ENCODE results near the gene CCDC124. TPM values are rescaled to one million over a fixed set of nuclear protein-coding genes. Genes with fewer than 3 reads are reported as not detected.
A peak's percentile ranks its signal among the peaks of the same experiment; 100 is the strongest.

Gene CCDC124
- total RNA-seq, 6 experiments from 2014 or later = 20.6 to 45.3 (median 30.7) TPM

DNA sequence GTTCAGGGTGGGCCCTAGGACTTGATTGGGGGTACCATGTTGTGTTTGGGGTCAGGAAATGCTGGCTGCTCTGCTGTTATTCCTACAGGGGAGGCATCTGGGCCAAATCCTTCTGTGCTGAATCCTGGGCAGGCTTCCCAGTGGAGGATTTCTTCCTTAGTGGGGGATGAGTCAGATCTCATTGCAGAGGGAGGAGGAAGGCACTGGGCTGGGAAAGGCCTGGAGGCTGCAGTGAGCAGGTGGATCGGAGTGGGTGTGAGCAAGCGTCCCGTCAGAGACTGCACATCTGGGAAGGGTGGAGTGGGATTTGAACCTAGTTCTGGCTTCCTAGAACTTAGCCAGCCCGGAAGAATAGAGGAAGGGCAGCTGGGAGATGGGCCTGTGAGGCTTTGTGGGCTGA lies 11.5 kb downstream of the CCDC124 start:
- no peak for DNase-seq
- 93% methylated on average over 4 of the region's 4 CpGs for WGBS (ENCODE audit: insufficient coverage, low coverage, low lambda C conversion rate, missing lambda C conversion rate)
- H3K9me3 ChIP-seq = no peaks in the 10 kb centered on the region
- H3K27ac ChIP-seq = no peak overlapping the region
- no peak overlapping the region for H3K4me3 ChIP-seq
- H3K27me3 ChIP-seq = no peaks in the 10 kb centered on the region
- peaks cover 0 to 5% (median 0%) of the 10 kb centered on the region in 4 donors for H3K4me1 ChIP-seq
- H3K36me3 ChIP-seq = peaks cover 0 to 6% (median 0%) of the 10 kb centered on the region in 4 donors
- TF ChIP-seq, protein P1, sequence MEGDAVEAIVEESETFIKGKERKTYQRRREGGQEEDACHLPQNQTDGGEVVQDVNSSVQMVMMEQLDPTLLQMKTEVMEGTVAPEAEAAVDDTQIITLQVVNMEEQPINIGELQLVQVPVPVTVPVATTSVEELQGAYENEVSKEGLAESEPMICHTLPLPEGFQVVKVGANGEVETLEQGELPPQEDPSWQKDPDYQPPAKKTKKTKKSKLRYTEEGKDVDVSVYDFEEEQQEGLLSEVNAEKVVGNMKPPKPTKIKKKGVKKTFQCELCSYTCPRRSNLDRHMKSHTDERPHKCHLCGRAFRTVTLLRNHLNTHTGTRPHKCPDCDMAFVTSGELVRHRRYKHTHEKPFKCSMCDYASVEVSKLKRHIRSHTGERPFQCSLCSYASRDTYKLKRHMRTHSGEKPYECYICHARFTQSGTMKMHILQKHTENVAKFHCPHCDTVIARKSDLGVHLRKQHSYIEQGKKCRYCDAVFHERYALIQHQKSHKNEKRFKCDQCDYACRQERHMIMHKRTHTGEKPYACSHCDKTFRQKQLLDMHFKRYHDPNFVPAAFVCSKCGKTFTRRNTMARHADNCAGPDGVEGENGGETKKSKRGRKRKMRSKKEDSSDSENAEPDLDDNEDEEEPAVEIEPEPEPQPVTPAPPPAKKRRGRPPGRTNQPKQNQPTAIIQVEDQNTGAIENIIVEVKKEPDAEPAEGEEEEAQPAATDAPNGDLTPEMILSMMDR (IDR thresholded peaks at IDR 0.05) = no peak
- no peak for TF ChIP-seq POLR2A (IDR thresholded peaks at IDR 0.05)
- no peak for ATAC-seq
- intact Hi-C loops (cut with DNase I) = loop anchor here in 1 of 2 donors (5.0 to 10.0 kb wide), 2 partner anchors 48 to 120 kb away; no protein-coding TSS in a partner anchor

DNA sequence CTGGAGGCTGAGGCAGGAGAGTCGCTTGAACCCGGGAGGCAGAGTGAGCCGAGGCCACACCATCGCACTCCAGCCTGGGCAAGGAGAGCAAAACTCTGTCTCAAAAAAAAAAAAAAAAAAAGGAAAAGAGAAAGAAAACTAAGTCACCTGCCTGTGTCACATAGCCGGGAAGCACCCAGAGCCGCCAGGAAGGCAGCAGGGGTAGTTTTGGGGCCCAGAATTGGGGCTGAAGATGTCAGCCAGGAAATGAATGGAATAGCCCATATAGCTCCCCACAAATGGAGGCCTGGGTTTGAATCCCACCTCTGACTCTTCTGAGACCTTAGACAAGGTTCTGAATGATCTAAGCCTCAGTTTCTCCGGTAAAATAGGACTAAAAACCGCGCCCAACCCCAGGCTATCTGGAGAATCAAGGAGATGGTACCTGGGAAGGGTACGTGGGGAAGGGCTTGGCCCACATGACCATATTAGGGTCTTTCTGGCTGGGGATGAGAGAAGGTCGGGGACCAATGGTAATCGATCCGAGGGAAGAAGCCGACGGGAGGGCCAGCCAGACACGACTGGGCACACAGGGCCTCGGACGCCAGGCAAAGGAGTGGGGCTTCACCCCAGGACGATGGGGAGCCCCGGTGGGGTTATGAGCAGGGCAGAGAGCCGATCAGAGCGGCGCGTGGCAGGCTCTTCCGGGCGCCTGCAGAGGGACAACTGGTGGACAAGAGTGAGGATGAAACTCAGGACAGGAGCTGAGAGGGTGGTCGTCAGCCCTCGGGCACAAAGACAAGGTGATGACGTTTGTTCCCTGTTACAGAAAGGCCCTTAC lies 14.4 kb downstream of the CCDC124 start:
- intact Hi-C loops (cut with DNase I) = loop anchor here in 1 of 2 donors (10.0 kb wide), 1 partner anchor 118 kb away; no protein-coding TSS in a partner anchor
- Histone ChIP-seq H3K9me3 (no peaks in the 10 kb centered on the region), H3K27me3 (peaks cover 0 to 7% of the 10 kb centered on the region in 2 donors), H3K36me3 (no peaks in the 10 kb centered on the region), H3K27ac (no peak overlapping the region), H3K4me1 (peaks cover 0 to 5% (median 0%) of the 10 kb centered on the region in 4 donors), H3K4me3 (peak overlapping the region; percentile 65 to 79 (median 78))
- TF ChIP-seq POLR2A (IDR thresholded peaks at IDR 0.05) = no peak
- TF ChIP-seq, protein P1 (IDR thresholded peaks at IDR 0.05) = no peak
- WGBS (ENCODE audit: insufficient coverage, low coverage, low lambda C conversion rate, missing lambda C conversion rate) = 4% methylated on average over 19 of the region's 29 CpGs
- ATAC-seq = peak; percentile 39 to 55 (median 47)
- DNase-seq = no peak

DNA sequence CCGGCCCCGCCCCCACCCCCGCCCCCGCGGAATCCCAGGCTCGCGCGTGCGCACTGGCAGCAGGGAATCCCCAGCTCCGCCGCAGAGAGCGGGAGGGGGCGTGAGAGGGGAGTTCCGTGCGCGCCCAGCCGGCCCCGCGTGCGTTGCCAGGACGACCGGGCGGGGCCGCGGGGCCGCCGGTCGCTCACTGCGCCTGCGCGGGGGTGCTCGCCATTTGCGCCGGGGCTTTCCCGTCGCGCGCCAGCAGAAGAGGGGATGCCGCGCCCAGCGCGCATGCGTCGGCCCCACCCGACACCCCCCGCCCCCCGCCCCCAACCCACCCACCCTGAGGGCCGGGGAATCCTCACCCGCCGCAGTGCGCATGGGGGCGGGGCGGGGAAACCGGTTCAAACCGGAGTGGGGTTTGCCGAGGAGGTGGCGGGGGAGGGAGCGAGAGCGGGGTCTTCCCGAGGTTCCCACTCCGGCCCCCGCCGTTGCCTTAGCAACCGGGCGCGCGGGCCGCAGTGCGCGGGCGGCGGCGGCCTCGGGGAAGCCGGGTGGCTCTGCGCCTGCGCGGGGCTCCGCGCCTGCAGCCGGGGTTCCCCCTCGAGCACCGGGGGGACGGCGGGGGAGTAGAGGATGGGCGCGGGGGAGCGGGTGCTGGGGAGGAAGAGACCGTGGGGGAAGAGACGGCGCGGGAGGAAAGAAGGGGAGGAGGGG lies 15.1 kb downstream of the CCDC124 start:
- Histone ChIP-seq H3K36me3 (no peaks in the 10 kb centered on the region), H3K27ac (no peak overlapping the region), H3K9me3 (no peaks in the 10 kb centered on the region), H3K27me3 (peaks cover 6 to 14% of the 10 kb centered on the region in 2 donors), H3K4me3 (peak overlapping the region; percentile 65 to 79 (median 78)), H3K4me1 (peaks cover 0 to 5% (median 0%) of the 10 kb centered on the region in 4 donors)
- DNase-seq (peak; percentile 90 to 94 (median 93)), ATAC-seq (peak; percentile 79 to 94 (median 86))
- TF ChIP-seq POLR2A (IDR thresholded peaks at IDR 0.05) = no peak
- TF ChIP-seq, protein P1 (IDR thresholded peaks at IDR 0.05) = no peak
- WGBS (ENCODE audit: insufficient coverage, low coverage, low lambda C conversion rate, missing lambda C conversion rate) = 1% methylated on average over 13 of the region's 92 CpGs
- intact Hi-C loops (cut with DNase I) = loop anchor here in 1 of 2 donors (10.0 kb wide), 1 partner anchor 117 kb away; no protein-coding TSS in a partner anchor

DNA sequence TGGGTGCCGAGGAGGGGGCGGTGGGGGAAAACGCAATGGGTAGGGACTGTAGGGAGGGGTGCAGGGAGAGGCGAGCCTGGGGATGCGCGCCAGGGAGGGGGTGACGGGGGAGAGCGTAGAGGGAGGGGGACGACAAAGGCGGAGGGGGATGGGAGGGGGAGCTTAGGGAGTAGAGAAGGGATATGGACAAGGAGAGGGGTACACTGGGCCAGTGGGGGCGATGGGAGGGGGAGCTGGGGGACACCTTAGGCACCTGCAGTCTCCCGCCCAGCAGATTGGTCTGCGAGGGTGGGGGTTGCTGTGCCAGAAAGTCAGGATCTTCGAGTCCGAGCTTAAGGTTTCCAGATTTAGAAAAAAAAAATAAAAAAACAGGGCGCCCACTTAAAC lies 15.7 kb downstream of the CCDC124 start:
- ATAC-seq = no peak
- intact Hi-C loops (cut with DNase I) = loop anchor here in 1 of 2 donors (10.0 kb wide), 1 partner anchor 116 kb away; no protein-coding TSS in a partner anchor
- Histone ChIP-seq H3K27ac (no peak overlapping the region), H3K9me3 (no peaks in the 10 kb centered on the region), H3K4me3 (peak overlapping the region in 2 of 3 donors; percentile 78 to 79), H3K36me3 (no peaks in the 10 kb centered on the region), H3K4me1 (peaks cover 0 to 5% (median 0%) of the 10 kb centered on the region in 4 donors), H3K27me3 (peaks cover 8 to 18% of the 10 kb centered on the region in 2 donors)
- no peak for DNase-seq
- WGBS (ENCODE audit: insufficient coverage, low coverage, low lambda C conversion rate, missing lambda C conversion rate) = under 1% methylated on average over 15 of the region's 16 CpGs
- TF ChIP-seq, protein P1 (IDR thresholded peaks at IDR 0.05) = no peak
- no peak for TF ChIP-seq POLR2A (IDR thresholded peaks at IDR 0.05)

Measured in right lobe of liver (tissue), 6 donors.